ENCODE data around the gene SDS. TPM values are rescaled to one million over a fixed set of nuclear protein-coding genes. Genes with fewer than 3 reads are reported as not detected.

The SDS gene
- total RNA-seq = 1 to 10 TPM in 1 of 2 donors, not detected in 1; 1.3 TPM

- peak within 1 kb of the TSS in 1 of 2 donors; percentile 12 for H3K4me3 ChIP-seq
- H3K27me3 ChIP-seq = no peaks in the 10 kb centered on the region
- H3K9me3 ChIP-seq = no peaks in the 10 kb centered on the region
- no peak for DNase-seq (ENCODE audit: low spot score)
- peaks cover 0 to 4% of the 10 kb centered on the region in 2 donors for H3K4me1 ChIP-seq
- no peak within 1 kb of the TSS for H3K27ac ChIP-seq
- no peaks in the 10 kb centered on the region for H3K36me3 ChIP-seq
- TF ChIP-seq CTCF (IDR thresholded peaks at IDR 0.05) = no peak
These were observed at the start of gene SDS for GRCh38 chr12:113403435-113404415. Gene SDS, minus strand, starts transcription at chr12:113403887. Its CDS starts 4,179 bp downstream, at chr12:113399708.

GRCh38 chr12:113453330-113453729 is 49.6 kb upstream of the SDS start:
- no peak for TF ChIP-seq CTCF (IDR thresholded peaks at IDR 0.05)
- Histone ChIP-seq H3K9me3 (no peaks in the 10 kb centered on the region), H3K4me1 (no peaks in the 10 kb centered on the region), H3K27me3 (no peaks in the 10 kb centered on the region), H3K4me3 (no peak overlapping the region), H3K27ac (no peak overlapping the region), H3K36me3 (no peaks in the 10 kb centered on the region)
- DNase-seq (ENCODE audit: low spot score) = no peak

GRCh38 chr12:113452458-113452857 is 48.8 kb upstream of the SDS start:
- no peaks in the 10 kb centered on the region for H3K9me3 ChIP-seq
- no peak overlapping the region for H3K4me3 ChIP-seq
- no peak for DNase-seq (ENCODE audit: low spot score)
- no peaks in the 10 kb centered on the region for H3K36me3 ChIP-seq
- H3K27ac ChIP-seq = no peak overlapping the region
- no peak for TF ChIP-seq CTCF (IDR thresholded peaks at IDR 0.05)
- no peaks in the 10 kb centered on the region for H3K27me3 ChIP-seq
- no peaks in the 10 kb centered on the region for H3K4me1 ChIP-seq

- no peak for TF ChIP-seq CTCF (IDR thresholded peaks at IDR 0.05)
- Histone ChIP-seq H3K9me3 (no peaks in the 10 kb centered on the region), H3K27ac (no peak overlapping the region), H3K27me3 (no peaks in the 10 kb centered on the region), H3K4me1 (no peaks in the 10 kb centered on the region), H3K36me3 (no peaks in the 10 kb centered on the region), H3K4me3 (no peak overlapping the region)
- no peak for DNase-seq (ENCODE audit: low spot score)
These were observed 46.2 kb upstream of the SDS start for GRCh38 chr12:113449839-113450238.

- Histone ChIP-seq H3K27ac (no peak overlapping the region), H3K4me1 (no peaks in the 10 kb centered on the region), H3K36me3 (no peaks in the 10 kb centered on the region), H3K9me3 (no peaks in the 10 kb centered on the region), H3K27me3 (no peaks in the 10 kb centered on the region), H3K4me3 (no peak overlapping the region)
- no peak for TF ChIP-seq CTCF (IDR thresholded peaks at IDR 0.05)
- DNase-seq (ENCODE audit: low spot score) = no peak
These were observed 45.6 kb upstream of the SDS start for GRCh38 chr12:113449299-113449698.
